ENCODE results near the gene MYO5A.
A peak's percentile ranks its signal among the peaks of the same experiment; 100 is the strongest.

Gene MYO5A

GRCh38 chr15:52261498-52262242 lies 267.0 kb downstream of the MYO5A start:
- TF ChIP-seq CTCF (IDR thresholded peaks at IDR 0.05; ENCODE audit: extremely low read depth, missing control alignments): peak; percentile 1
- DNase-seq (ENCODE audit: low spot score): peak; percentile 80

- no peak for TF ChIP-seq CTCF (IDR thresholded peaks at IDR 0.05; ENCODE audit: extremely low read depth, missing control alignments)
- DNase-seq (ENCODE audit: low spot score): no peak
Measured at GRCh38 chr15:52261026-52261425, 267.7 kb downstream of the MYO5A start.

- no peak for DNase-seq (ENCODE audit: low spot score)
- no peak for TF ChIP-seq CTCF (IDR thresholded peaks at IDR 0.05; ENCODE audit: extremely low read depth, missing control alignments)
Measured at GRCh38 chr15:52259503-52259902, 269.2 kb downstream of the MYO5A start.

- TF ChIP-seq CTCF (IDR thresholded peaks at IDR 0.05; ENCODE audit: extremely low read depth, missing control alignments): no peak
- no peak for DNase-seq (ENCODE audit: low spot score)
Measured at GRCh38 chr15:52258461-52258860, 270.2 kb downstream of the MYO5A start.

GRCh38 chr15:52257734-52258062 lies 271.0 kb downstream of the MYO5A start:
- no peak for TF ChIP-seq CTCF (IDR thresholded peaks at IDR 0.05; ENCODE audit: extremely low read depth, missing control alignments)
- no peak for DNase-seq (ENCODE audit: low spot score)

Data from GM20000 (cell line).